ENCODE data around the gene KCNJ9.

The KCNJ9 gene

GRCh38 chr1:160130939-160131338 lies 49.6 kb downstream of the KCNJ9 start:
- H3K4me3 ChIP-seq (ENCODE audit: low read length, poor library complexity, severe bottlenecking) = no peak overlapping the region
- H3K36me3 ChIP-seq (ENCODE audit: insufficient read depth, low read length) = no peaks in the 10 kb centered on the region
- no peaks in the 10 kb centered on the region for H3K27me3 ChIP-seq (ENCODE audit: insufficient read depth, low read length, poor library complexity, severe bottlenecking)
- H4K20me1 ChIP-seq (ENCODE audit: insufficient read depth, low read length, poor library complexity, severe bottlenecking) = no peaks in the 10 kb centered on the region
- no peak overlapping the region for H2AFZ ChIP-seq (ENCODE audit: low read length)
- no peaks in the 10 kb centered on the region for H3K9me2 ChIP-seq (replicated peaks; ENCODE audit: low read depth, low read length)
- no peaks in the 10 kb centered on the region for H3K4me1 ChIP-seq (ENCODE audit: insufficient read depth, low read length, poor library complexity, severe bottlenecking)
- H3K4me2 ChIP-seq (ENCODE audit: low read depth, low read length, poor library complexity, severe bottlenecking) = no peak overlapping the region
- no peak overlapping the region for H3K9ac ChIP-seq (ENCODE audit: low read depth, low read length, poor library complexity, severe bottlenecking)
- H3F3A ChIP-seq (ENCODE audit: low read depth) = no peaks in the 10 kb centered on the region
- no peaks in the 10 kb centered on the region for H3K79me2 ChIP-seq (ENCODE audit: insufficient read depth, low read length)
- H3K9me3 ChIP-seq (ENCODE audit: insufficient read depth, low read depth, low read length) = no peaks in the 10 kb centered on the region
- TF ChIP-seq CTCF (conservative IDR thresholded peaks at IDR 0.05; ENCODE audit: low read length) (no peak), EZH2phosphoT487 (IDR thresholded peaks at IDR 0.05; ENCODE audit: borderline replicate concordance) (no peak)

GRCh38 chr1:160131803-160132565 lies 50.6 kb downstream of the KCNJ9 start:
- Histone ChIP-seq H2AFZ (ENCODE audit: low read length) (no peak overlapping the region), H3K36me3 (ENCODE audit: insufficient read depth, low read length) (no peaks in the 10 kb centered on the region), H3K4me3 (ENCODE audit: low read length, poor library complexity, severe bottlenecking) (no peak overlapping the region), H3K79me2 (ENCODE audit: insufficient read depth, low read length) (no peaks in the 10 kb centered on the region), H3K9me2 (replicated peaks; ENCODE audit: low read depth, low read length) (no peaks in the 10 kb centered on the region), H3K4me2 (ENCODE audit: low read depth, low read length, poor library complexity, severe bottlenecking) (no peak overlapping the region), H3K4me1 (ENCODE audit: insufficient read depth, low read length, poor library complexity, severe bottlenecking) (no peaks in the 10 kb centered on the region), H3F3A (ENCODE audit: low read depth) (no peaks in the 10 kb centered on the region), H3K27me3 (ENCODE audit: insufficient read depth, low read length, poor library complexity, severe bottlenecking) (no peaks in the 10 kb centered on the region), H4K20me1 (ENCODE audit: insufficient read depth, low read length, poor library complexity, severe bottlenecking) (no peaks in the 10 kb centered on the region), H3K9me3 (ENCODE audit: insufficient read depth, low read depth, low read length) (no peaks in the 10 kb centered on the region), H3K9ac (ENCODE audit: low read depth, low read length, poor library complexity, severe bottlenecking) (no peak overlapping the region)
- no peak for TF ChIP-seq EZH2phosphoT487 (IDR thresholded peaks at IDR 0.05; ENCODE audit: borderline replicate concordance)
- TF ChIP-seq CTCF (conservative IDR thresholded peaks at IDR 0.05; ENCODE audit: low read length) = no peak

- Histone ChIP-seq H3K36me3 (ENCODE audit: insufficient read depth, low read length) (no peaks in the 10 kb centered on the region), H3K27me3 (ENCODE audit: insufficient read depth, low read length, poor library complexity, severe bottlenecking) (no peaks in the 10 kb centered on the region), H3F3A (ENCODE audit: low read depth) (no peaks in the 10 kb centered on the region), H3K9me2 (replicated peaks; ENCODE audit: low read depth, low read length) (no peaks in the 10 kb centered on the region), H2AFZ (ENCODE audit: low read length) (no peak overlapping the region), H3K9ac (ENCODE audit: low read depth, low read length, poor library complexity, severe bottlenecking) (no peak overlapping the region), H3K9me3 (ENCODE audit: insufficient read depth, low read depth, low read length) (no peaks in the 10 kb centered on the region), H4K20me1 (ENCODE audit: insufficient read depth, low read length, poor library complexity, severe bottlenecking) (no peaks in the 10 kb centered on the region), H3K4me3 (ENCODE audit: low read length, poor library complexity, severe bottlenecking) (no peak overlapping the region), H3K4me2 (ENCODE audit: low read depth, low read length, poor library complexity, severe bottlenecking) (no peak overlapping the region), H3K79me2 (ENCODE audit: insufficient read depth, low read length) (no peaks in the 10 kb centered on the region), H3K4me1 (ENCODE audit: insufficient read depth, low read length, poor library complexity, severe bottlenecking) (no peaks in the 10 kb centered on the region)
- no peak for TF ChIP-seq CTCF (conservative IDR thresholded peaks at IDR 0.05; ENCODE audit: low read length)
- TF ChIP-seq EZH2phosphoT487 (IDR thresholded peaks at IDR 0.05; ENCODE audit: borderline replicate concordance) = no peak
Observed at GRCh38 chr1:160133990-160134770, 52.8 kb downstream of the KCNJ9 start.
